Measurements from ENCODE around the gene PLCD1. TPM values are rescaled to one million over a fixed set of nuclear protein-coding genes. Genes with fewer than 3 reads are reported as not detected.
"Not testable (repeated sequence)": the region's sequence is repeated elsewhere in the genome, so short reads cannot be mapped to it uniquely, and the experiment has no call there.

Gene PLCD1
- total RNA-seq, 1 donor from 2014 or later: 19.0 TPM

- H3K4me3 ChIP-seq (ENCODE audit: low read depth, low read length): no peak overlapping the region
- H3K27me3 ChIP-seq (ENCODE audit: control insufficient read depth, insufficient read depth, low read length): no peaks in the 10 kb centered on the region
- no peaks in the 10 kb centered on the region for H3K36me3 ChIP-seq (ENCODE audit: control insufficient read depth, insufficient read depth, low read length)
- DNase-seq (ENCODE audit: low read depth): no peak
- no peak for TF ChIP-seq CTCF (IDR thresholded peaks at IDR 0.05; ENCODE audit: insufficient read depth, low read length, poor library complexity, severe bottlenecking)
Observed at GRCh38 chr3:38059591-38059990, 30.1 kb upstream of the PLCD1 start.

DNA sequence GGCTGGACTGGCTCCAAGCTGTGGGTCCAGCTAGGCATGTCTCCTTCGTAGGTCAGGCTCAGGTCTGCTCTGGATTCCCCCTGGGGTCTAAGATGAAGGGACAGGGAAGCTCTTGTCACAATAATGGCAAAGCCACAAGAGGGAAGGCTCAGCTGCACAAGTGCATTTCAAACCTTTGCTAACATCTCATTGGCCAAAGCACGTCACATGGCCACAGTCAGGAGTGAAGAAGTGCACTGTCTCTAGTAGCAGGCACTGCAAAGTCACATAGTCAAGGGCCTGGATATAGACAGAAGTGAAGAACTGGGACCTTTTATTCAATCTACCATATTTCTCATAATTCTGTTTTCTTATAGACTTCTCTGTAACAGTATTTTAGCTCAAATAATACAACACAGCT, 29.7 kb upstream of the PLCD1 start:
- no peaks in the 10 kb centered on the region for H3K36me3 ChIP-seq (ENCODE audit: control insufficient read depth, insufficient read depth, low read length)
- no peak for TF ChIP-seq CTCF (IDR thresholded peaks at IDR 0.05; ENCODE audit: insufficient read depth, low read length, poor library complexity, severe bottlenecking)
- no peak for DNase-seq (ENCODE audit: low read depth)
- H3K4me3 ChIP-seq (ENCODE audit: low read depth, low read length): no peak overlapping the region
- no peaks in the 10 kb centered on the region for H3K27me3 ChIP-seq (ENCODE audit: control insufficient read depth, insufficient read depth, low read length)

GRCh38 chr3:38054499-38055001, 25.1 kb upstream of the PLCD1 start:
- no peak overlapping the region for H3K4me3 ChIP-seq (ENCODE audit: low read depth, low read length)
- no peak for TF ChIP-seq CTCF (IDR thresholded peaks at IDR 0.05; ENCODE audit: insufficient read depth, low read length, poor library complexity, severe bottlenecking)
- H3K36me3 ChIP-seq (ENCODE audit: control insufficient read depth, insufficient read depth, low read length): no peaks in the 10 kb centered on the region
- H3K27me3 ChIP-seq (ENCODE audit: control insufficient read depth, insufficient read depth, low read length): no peaks in the 10 kb centered on the region
- no peak for DNase-seq (ENCODE audit: low read depth)

DNA sequence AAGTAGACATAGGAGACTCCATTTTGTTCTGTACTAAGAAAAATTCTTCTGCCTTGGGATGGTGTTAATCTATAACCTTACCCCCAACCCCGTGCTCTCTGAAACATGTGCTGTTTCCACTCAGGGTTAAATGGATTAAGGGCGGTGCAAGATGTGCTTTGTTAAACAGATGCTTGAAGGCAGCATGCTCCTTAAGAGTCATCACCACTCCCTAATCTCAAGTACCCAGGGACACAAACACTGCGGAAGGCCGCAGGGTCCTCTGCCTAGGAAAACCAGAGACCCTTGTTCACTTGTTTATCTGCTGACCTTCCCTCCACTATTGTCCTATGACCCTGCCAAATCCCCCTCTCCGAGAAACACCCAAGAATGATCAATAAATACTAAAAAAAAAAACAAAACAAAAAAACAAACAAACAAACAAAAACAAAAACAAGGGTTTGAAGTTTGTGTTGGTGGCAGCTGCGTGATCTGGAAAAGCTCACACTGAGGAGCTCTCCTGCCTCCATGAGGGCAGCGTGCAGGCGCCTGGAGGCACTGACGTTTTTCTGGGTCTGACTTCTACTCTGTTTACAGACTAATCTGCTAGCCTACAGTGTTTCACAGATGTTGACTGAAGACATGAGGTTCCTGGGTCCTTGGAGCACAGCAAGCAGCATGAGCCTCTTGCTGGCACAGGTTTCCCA, 24.5 kb upstream of the PLCD1 start:
- DNase-seq (ENCODE audit: low read depth); H3K4me3 ChIP-seq (ENCODE audit: low read depth, low read length); H3K27me3 ChIP-seq (ENCODE audit: control insufficient read depth, insufficient read depth, low read length); H3K36me3 ChIP-seq (ENCODE audit: control insufficient read depth, insufficient read depth, low read length): not testable (repeated sequence)

DNA sequence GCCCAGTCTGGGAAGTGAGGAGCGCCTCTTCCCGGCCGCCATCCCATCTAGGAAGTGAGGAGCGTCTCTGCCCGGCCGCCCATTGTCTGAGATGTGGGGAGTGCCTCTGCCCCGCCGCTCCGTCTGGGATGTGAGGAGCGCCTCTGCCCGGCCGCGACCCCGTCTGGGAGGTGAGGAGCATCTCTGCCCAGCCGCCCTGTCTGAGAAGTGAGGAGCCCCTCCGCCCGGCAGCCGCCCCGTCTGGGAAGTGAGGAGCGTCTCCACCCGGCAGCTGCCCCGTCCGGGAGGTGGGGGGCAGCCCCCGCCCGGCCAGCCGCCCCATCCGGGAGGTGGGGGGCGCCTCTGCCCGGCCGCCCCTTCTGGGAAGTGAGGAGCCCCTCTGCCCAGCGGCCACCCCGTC, 23.8 kb upstream of the PLCD1 start:
- not testable (repeated sequence) for H3K36me3 ChIP-seq (ENCODE audit: control insufficient read depth, insufficient read depth, low read length); H3K4me3 ChIP-seq (ENCODE audit: low read depth, low read length); H3K27me3 ChIP-seq (ENCODE audit: control insufficient read depth, insufficient read depth, low read length); DNase-seq (ENCODE audit: low read depth)

DNA sequence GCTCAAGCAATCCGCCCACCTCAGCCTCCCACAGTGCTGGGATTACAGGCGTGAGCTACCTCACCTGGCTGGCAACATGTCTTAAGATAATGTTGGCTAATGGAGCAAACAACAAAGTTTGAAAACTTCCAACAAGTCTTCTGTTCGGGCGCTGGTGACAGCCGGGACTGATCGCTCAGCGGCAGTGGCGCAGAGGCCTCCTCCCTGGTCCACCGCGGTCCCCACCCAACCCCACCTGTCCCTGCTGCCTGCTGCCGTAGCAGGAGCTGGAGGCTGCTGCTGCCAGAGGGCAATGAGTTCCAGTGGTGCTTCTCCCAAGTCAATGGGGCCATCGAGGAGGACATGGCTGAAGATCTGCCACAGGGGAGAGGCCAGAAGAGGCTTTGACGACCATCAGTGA, 21.7 kb upstream of the PLCD1 start:
- H3K36me3 ChIP-seq (ENCODE audit: control insufficient read depth, insufficient read depth, low read length): no peaks in the 10 kb centered on the region
- TF ChIP-seq CTCF (IDR thresholded peaks at IDR 0.05; ENCODE audit: insufficient read depth, low read length, poor library complexity, severe bottlenecking): no peak
- no peaks in the 10 kb centered on the region for H3K27me3 ChIP-seq (ENCODE audit: control insufficient read depth, insufficient read depth, low read length)
- DNase-seq (ENCODE audit: low read depth): no peak
- no peak overlapping the region for H3K4me3 ChIP-seq (ENCODE audit: low read depth, low read length)

All from kidney epithelial cell (primary cell).